Activated naive CD8-positive, alpha-beta T cell treated with anti-CD3 and anti-CD28 coated beads, Interleukin-2, amount 50 U/mL, for 16 hours (primary cell): ENCODE measurements around the gene AGR3.

Experiments used
- DNase-seq: peaks from one replicate; pipeline ENCODE4 v3.0.0-alpha.2; 2020; ENCODE audit warnings: low read depth, low spot score

AGR3 gene

GRCh38 chr7:16881844-16882243 lies at the start of gene AGR3:
AGR3 (minus strand) TSS chr7:16881983; CDS start chr7:16878618, 3,365 bp downstream.
- DNase-seq: no peak

GRCh38 chr7:16930946-16931345 lies 49.2 kb upstream of the AGR3 start:
- DNase-seq: no peak

GRCh38 chr7:16929146-16929762 lies 47.5 kb upstream of the AGR3 start:
- DNase-seq: no peak

- DNase-seq: no peak
These were observed 45.1 kb upstream of the AGR3 start for GRCh38 chr7:16926861-16927260.

GRCh38 chr7:16926283-16926682 lies 44.5 kb upstream of the AGR3 start:
- DNase-seq: no peak

- DNase-seq: no peak
These were observed 43.8 kb upstream of the AGR3 start for GRCh38 chr7:16925609-16926008.

- DNase-seq: no peak
These were observed 41.2 kb upstream of the AGR3 start for GRCh38 chr7:16923019-16923418.

DNA sequence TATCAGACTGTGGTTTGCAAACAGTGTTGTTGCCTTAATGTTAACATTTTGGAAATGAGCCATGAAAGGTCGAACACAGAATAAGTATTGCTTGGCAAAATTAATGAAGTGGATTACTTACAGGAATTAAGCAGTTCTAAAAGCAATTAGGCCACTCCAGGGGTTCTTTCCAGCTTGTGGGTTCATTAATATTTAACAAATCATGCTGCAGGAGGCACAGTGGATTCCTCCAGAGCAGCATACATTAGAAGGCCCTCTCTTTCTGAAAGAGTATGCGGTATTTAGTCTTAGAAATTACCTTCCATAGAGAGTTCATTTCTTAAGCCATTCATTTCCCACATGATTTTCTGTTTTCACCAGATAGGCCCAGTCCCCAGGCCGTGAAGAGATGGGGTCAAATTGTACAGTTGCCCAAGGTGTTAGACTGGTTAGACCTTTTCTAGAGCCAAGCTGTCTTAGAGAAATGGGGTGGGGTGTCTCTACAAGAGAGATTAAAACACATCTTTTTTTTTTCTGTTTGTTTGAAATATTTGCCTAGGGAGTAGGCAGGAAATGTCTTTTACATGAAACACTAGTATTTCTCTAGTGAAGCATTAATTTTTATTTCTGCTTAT lies 40.0 kb upstream of the AGR3 start:
- no peak for DNase-seq

GRCh38 chr7:16921151-16921550 lies 39.4 kb upstream of the AGR3 start:
- DNase-seq: no peak

- DNase-seq: no peak
These were observed 37.7 kb upstream of the AGR3 start for GRCh38 chr7:16919440-16919839.

DNA sequence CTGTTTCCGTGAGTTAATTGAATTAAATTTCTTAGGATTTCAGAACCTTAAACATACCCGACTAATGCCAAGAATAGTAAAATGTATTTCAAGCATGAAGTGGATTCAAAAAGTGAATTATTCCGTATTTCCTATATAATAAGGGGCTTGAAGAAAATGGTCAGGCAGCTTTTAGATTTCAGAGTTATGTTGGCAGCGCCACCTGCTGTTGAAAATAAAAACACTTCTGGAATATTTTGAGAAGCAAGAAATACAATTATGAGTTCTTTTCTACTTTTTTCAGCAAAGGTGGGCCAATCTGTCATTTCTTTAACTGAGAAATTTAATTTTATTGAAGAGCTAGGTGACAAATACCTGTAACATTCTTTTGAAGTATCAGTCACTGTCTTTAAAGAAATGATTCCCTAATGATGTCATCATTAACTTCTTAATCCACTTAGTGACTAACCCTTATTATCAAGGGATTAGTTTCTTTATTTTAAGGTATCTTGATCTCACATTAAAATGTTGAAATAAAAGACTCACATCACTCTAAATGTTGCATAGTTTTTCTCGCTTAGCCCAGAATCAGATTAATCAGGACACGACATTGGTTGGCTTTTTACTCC lies 36.6 kb upstream of the AGR3 start:
- no peak for DNase-seq

DNA sequence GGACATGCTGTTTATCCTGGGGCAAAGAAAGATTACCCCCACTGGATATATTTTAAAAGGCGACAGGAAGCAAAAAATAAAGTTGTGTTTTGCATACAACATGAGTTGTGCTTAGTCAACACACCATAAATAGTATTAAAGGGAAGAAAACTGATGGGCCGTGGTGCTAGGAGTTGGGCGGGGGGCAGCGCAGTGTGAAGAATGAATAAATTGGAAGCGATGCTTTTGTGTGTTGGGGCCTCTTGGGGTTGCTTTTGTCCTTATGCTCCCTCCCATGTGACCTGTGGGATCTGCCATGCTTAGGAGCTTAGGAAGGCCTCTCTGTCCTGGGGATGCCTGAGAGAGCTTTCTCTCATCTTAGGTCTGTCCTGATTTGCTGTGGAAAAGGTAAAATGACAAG lies 35.0 kb upstream of the AGR3 start:
- DNase-seq: no peak

DNA sequence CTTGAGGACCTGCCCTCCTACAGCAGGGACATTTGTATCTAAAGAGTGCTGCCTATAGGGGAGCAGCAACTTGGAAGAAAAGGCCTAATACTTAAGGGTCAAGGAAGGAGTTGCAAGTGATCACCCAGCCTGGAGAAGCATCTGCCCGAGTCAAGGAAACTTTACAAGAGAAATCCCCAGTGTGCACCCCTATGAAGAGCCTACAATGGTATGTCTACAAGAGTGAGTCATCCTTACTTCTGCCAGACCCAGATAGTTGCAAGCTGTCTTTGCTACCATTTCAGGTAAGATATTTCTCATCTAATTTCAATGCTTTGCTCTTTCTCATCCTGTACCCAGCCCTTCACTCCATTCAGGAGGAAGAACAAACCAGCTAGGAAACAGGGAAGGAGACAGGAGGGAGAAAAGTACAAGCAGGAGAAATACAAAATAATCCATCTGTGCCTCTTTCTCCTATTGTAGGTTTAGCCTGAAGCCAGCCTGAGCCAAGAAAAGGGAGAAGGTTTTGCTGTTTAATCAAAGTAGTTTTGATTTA lies 34.4 kb upstream of the AGR3 start:
- no peak for DNase-seq

- DNase-seq: no peak
These were observed 33.6 kb upstream of the AGR3 start for GRCh38 chr7:16915405-16915804.

- DNase-seq: no peak
These were observed 33.0 kb upstream of the AGR3 start for GRCh38 chr7:16914771-16915170.

DNA sequence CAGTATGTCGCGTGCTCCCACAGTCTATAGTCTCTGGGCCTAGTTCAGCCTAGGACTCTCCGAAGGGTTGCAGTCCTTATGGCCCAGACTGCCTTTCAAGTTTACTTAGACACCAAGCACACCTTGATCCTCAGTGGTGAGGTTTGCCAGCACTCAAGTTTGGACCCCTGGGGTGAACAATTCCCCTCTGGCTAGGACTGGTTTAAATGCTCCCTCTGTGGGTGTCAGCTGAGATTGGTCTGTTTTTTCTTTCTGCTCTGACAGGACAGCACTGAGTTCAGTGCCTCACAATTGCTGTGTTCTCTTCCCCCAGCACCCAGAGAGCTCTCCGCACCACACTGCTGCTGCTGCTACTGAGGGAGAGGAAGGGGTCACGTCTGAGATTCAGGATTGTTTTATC lies 31.9 kb upstream of the AGR3 start:
- no peak for DNase-seq

- no peak for DNase-seq
These were observed 30.8 kb upstream of the AGR3 start for GRCh38 chr7:16912540-16912939.

DNA sequence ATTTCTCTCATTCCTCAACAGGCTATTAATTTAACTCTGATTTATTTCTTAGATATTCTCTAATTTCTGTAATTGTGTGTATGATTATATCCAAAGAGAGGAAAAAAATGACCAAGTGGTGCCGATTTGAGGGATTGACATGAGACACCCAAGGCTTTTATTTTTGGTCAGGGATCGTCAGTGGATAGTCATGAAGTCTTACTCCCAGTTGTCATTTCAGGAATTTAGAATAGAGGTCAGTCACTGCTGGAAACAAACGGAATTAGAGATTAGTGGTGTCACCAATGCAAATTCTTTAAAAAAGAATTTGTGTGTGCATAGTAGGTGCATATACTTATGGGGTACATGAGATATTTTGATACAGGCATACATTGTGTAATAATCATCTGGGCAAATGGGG lies 26.8 kb upstream of the AGR3 start:
- no peak for DNase-seq

DNA sequence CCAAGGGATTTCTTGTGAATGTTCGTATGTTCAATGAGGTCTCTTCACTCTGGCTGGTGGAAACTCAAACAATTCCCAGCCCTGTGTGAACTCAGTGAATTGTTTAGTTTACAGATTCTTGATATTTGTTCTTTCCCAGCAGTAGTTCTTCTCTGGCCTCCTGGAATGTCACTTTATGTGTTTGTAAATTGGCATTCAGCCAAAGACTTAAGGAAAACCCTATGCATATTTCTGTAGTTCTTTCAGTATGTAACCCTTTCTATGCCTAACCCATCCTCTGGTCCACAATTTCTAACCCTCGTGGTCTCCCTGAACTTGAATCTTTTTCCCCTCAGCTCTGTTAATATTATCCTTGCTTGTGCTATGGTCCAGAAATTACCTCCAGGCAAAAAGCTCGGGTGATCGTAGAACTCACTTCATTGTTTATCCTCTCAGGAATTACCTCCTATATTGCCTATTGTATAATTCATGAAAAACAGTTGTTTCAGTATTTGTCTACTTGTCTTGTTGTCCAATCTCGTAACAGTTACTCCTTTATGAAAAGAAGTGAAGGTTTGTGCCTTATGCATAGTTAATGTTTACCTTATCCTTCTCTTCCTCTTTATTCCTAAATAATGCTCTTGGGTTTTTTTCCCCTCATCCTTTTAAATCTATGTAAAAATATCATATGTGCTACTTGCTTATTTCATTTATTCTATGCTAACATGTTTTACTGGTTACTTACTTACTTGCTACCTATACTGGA lies 23.7 kb upstream of the AGR3 start:
- no peak for DNase-seq

- DNase-seq: no peak
These were observed 22.3 kb upstream of the AGR3 start for GRCh38 chr7:16904076-16904475.

- DNase-seq: no peak
These were observed 18.5 kb upstream of the AGR3 start for GRCh38 chr7:16900209-16900768.
